ENCODE results near the gene NRN1.

NRN1 gene

GRCh38 chr6:5996714-5997419 lies 9.9 kb downstream of the NRN1 start (continued):
- TF ChIP-seq ZNF132 (tag by site-specific recombination; IDR thresholded peaks at IDR 0.05; ENCODE audit: borderline replicate concordance) = no peak
- no peak for TF ChIP-seq ZNF292 (tag by site-specific recombination; IDR thresholded peaks at IDR 0.05; ENCODE audit: borderline replicate concordance, low read depth)
- no peak for TF ChIP-seq ZNF707 (tag by site-specific recombination; IDR thresholded peaks at IDR 0.05)
- TF ChIP-seq ZNF324 (tag by site-specific recombination; IDR thresholded peaks at IDR 0.05) = no peak
- TF ChIP-seq SETDB1 (IDR thresholded peaks at IDR 0.05; ENCODE audit: insufficient read length, low read length) = no peak
- TF ChIP-seq, protein P1, sequence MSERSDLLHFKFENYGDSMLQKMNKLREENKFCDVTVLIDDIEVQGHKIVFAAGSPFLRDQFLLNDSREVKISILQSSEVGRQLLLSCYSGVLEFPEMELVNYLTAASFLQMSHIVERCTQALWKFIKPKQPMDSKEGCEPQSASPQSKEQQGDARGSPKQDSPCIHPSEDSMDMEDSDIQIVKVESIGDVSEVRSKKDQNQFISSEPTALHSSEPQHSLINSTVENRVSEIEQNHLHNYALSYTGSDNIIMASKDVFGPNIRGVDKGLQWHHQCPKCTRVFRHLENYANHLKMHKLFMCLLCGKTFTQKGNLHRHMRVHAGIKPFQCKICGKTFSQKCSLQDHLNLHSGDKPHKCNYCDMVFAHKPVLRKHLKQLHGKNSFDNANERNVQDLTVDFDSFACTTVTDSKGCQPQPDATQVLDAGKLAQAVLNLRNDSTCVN (tag by site-specific recombination; optimal IDR thresholded peaks at IDR 0.05) = peak; percentile 72
- no peak for TF ChIP-seq ZNF571 (tag by site-specific recombination; IDR thresholded peaks at IDR 0.05)
- no peak for TF ChIP-seq KLF9 (tag by site-specific recombination; IDR thresholded peaks at IDR 0.05; ENCODE audit: low read depth)
- TF ChIP-seq ZNF133 (tag by site-specific recombination; IDR thresholded peaks at IDR 0.05) = no peak
- peak; percentile 34; the same call in 1 of the 2 replicates for TF ChIP-seq SP3 (tag by site-specific recombination; IDR thresholded peaks at IDR 0.05)
- TF ChIP-seq, protein P2, sequence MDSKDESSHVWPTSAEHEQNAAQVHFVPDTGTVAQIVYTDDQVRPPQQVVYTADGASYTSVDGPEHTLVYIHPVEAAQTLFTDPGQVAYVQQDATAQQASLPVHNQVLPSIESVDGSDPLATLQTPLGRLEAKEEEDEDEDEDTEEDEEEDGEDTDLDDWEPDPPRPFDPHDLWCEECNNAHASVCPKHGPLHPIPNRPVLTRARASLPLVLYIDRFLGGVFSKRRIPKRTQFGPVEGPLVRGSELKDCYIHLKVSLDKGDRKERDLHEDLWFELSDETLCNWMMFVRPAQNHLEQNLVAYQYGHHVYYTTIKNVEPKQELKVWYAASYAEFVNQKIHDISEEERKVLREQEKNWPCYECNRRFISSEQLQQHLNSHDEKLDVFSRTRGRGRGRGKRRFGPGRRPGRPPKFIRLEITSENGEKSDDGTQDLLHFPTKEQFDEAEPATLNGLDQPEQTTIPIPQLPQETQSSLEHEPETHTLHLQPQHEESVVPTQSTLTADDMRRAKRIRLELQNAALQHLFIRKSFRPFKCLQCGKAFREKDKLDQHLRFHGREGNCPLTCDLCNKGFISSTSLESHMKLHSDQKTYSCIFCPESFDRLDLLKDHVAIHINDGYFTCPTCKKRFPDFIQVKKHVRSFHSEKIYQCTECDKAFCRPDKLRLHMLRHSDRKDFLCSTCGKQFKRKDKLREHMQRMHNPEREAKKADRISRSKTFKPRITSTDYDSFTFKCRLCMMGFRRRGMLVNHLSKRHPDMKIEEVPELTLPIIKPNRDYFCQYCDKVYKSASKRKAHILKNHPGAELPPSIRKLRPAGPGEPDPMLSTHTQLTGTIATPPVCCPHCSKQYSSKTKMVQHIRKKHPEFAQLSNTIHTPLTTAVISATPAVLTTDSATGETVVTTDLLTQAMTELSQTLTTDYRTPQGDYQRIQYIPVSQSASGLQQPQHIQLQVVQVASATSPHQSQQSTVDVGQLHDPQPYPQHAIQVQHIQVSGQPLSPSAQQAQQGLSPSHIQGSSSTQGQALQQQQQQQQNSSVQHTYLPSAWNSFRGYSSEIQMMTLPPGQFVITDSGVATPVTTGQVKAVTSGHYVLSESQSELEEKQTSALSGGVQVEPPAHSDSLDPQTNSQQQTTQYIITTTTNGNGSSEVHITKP (tag by site-specific recombination; IDR thresholded peaks at IDR 0.05) = peak; percentile 74
- TF ChIP-seq GFI1B (tag by site-specific recombination; IDR thresholded peaks at IDR 0.05) = 0 out of 2 replicates have a peak, but pooled peaks have one; percentile 47
- no peak; the same call in 1 of the 2 replicates for TF ChIP-seq ZEB2 (tag by site-specific recombination; IDR thresholded peaks at IDR 0.05)
- TF ChIP-seq ZNF19 (tag by site-specific recombination; IDR thresholded peaks at IDR 0.05; ENCODE audit: low read depth) = no peak
- no peak for TF ChIP-seq ZBTB7A (tag by site-specific recombination; IDR thresholded peaks at IDR 0.05; ENCODE audit: low read depth)
- TF ChIP-seq ZNF341 (tag by site-specific recombination; IDR thresholded peaks at IDR 0.05; ENCODE audit: low read depth) = no peak
- TF ChIP-seq ZNF335 (tag by site-specific recombination; conservative IDR thresholded peaks at IDR 0.05) = peak; percentile 60
- peak; percentile 14; the same call in 1 of the 2 replicates for TF ChIP-seq ZXDB (tag by site-specific recombination; IDR thresholded peaks at IDR 0.05)
- TF ChIP-seq KLF1 (tag by site-specific recombination; IDR thresholded peaks at IDR 0.05) = no peak
- TF ChIP-seq, protein P3, sequence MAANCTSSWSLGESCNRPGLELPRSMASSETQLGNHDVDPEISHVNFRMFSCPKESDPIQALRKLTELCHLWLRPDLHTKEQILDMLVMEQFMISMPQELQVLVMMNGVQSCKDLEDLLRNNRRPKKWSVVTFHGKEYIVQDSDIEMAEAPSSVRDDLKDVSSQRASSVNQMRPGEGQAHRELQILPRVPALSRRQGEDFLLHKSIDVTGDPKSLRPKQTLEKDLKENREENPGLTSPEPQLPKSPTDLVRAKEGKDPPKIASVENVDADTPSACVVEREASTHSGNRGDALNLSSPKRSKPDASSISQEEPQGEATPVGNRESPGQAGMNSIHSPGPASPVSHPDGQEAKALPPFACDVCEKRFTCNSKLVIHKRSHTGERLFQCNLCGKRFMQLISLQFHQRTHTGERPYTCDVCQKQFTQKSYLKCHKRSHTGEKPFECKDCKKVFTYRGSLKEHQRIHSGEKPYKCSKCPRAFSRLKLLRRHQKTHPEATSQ (tag by site-specific recombination; IDR thresholded peaks at IDR 0.05) = no peak
- no peak for TF ChIP-seq ZNF529 (tag by site-specific recombination; IDR thresholded peaks at IDR 0.05; ENCODE audit: insufficient replicate concordance)
- TF ChIP-seq HOXA7 (CRISPR knock-in tag; IDR thresholded peaks at IDR 0.05; ENCODE audit: borderline replicate concordance) = no peak
